A673 (cell line): Measurements from ENCODE around the gene DOK6. TPM values are rescaled to one million over a fixed set of nuclear protein-coding genes. Genes with fewer than 3 reads are reported as not detected.

Source experiments
- BruUV-seq: library from RNA; stranded (reverse); fragments of 400-500 nt; replicated peaks from 2 replicates; lab custom pipeline; 2021; lab: Mats Ljungman, UMichigan
- CTCF ChIA-PET: fragments of 300-600 bp; sonication (Branson Sonifier 250); formaldehyde crosslinking; loops from one replicate; lab custom pipeline; 2022; ENCODE audit warnings: antibody characterized with exemption; lab: Charles Lee
- POLR2A ChIA-PET: fragments of 300-600 bp; sonication (Branson Sonifier 250); formaldehyde crosslinking; loops from one replicate; lab custom pipeline; 2022; ENCODE audit warnings: antibody characterized with exemption; ENCODE audit not compliant: low non-redundant PET; lab: Charles Lee
- DNase-seq: peaks from one replicate; pipeline ENCODE4 v3.0.0-alpha.2; 2015; ENCODE audit warnings: low spot score
- H3K27ac ChIP-seq: fragments of 200-600 bp; sonication (generic); 2 replicates; pipeline ENCODE4 v1.5.1; 2016; ENCODE audit warnings: mixed run types, low read depth, mild to moderate bottlenecking, mixed read lengths, antibody characterized with exemption, low read length; ENCODE audit not compliant: poor library complexity, severe bottlenecking
- H3K27me3 ChIP-seq: fragments of 200-600 bp; sonication (generic); replicated peaks from 2 replicates; pipeline ENCODE4 v1.6.1; 2017; ENCODE audit warnings: mixed run types, low read depth, mild to moderate bottlenecking, mixed read lengths, antibody characterized with exemption, low read length; ENCODE audit not compliant: insufficient read depth, poor library complexity
- H3K36me3 ChIP-seq: fragments of 200-600 bp; sonication (generic); 2 replicates; pipeline ENCODE4 v1.6.1; 2016; ENCODE audit warnings: mixed run types, mild to moderate bottlenecking, mixed read lengths, antibody characterized with exemption, low read length; ENCODE audit not compliant: insufficient read depth, poor library complexity, severe bottlenecking
- H3K4me1 ChIP-seq: fragments of 200-600 bp; sonication (generic); 2 replicates; pipeline ENCODE4 v1.6.1; 2017; ENCODE audit warnings: mixed run types, mild to moderate bottlenecking, mixed read lengths, antibody characterized with exemption, low read length; ENCODE audit not compliant: insufficient read depth, poor library complexity, severe bottlenecking
- H3K4me3 ChIP-seq: fragments of 200-600 bp; sonication (generic); 2 replicates; pipeline ENCODE4 v1.5.1; 2016; ENCODE audit warnings: low read depth, mixed run types, mild to moderate bottlenecking, mixed read lengths, low read length; ENCODE audit not compliant: poor library complexity, severe bottlenecking
- H3K9me3 ChIP-seq: fragments of 200-600 bp; sonication (generic); 2 replicates; pipeline ENCODE4 v1.6.1; 2016; ENCODE audit warnings: mixed run types, low read depth, mild to moderate bottlenecking, mixed read lengths, antibody characterized with exemption, low read length; ENCODE audit not compliant: poor library complexity, severe bottlenecking
- CTCF ChIP-seq: fragments of 300-800, 200-600 bp; sonication (generic); conservative IDR thresholded peaks from 2 replicates; pipeline ENCODE4 v1.5.1; 2017; ENCODE audit warnings: low read depth, mild to moderate bottlenecking, antibody characterized with exemption, low read length, moderate library complexity, mixed read lengths
- EZH2 ChIP-seq: fragments of 200-600 bp; sonication (generic); IDR thresholded peaks from 2 replicates; pipeline ENCODE4 v1.6.1; 2017; ENCODE audit warnings: borderline replicate concordance, low read depth, mild to moderate bottlenecking, mixed read lengths, antibody characterized with exemption, low read length; ENCODE audit not compliant: poor library complexity, severe bottlenecking
- intact Hi-C: fragments of 100-400 bp; cut with micrococcal nuclease; formaldehyde crosslinking; loops from one replicate; pipeline ENCODE4 v1.10.0; 2022; ENCODE audit not compliant: unreplicated experiment
- total RNA-seq: library from RNA; stranded (reverse); gene quantifications from 2 replicates; pipeline ENCODE4 v1.2.3, GENCODE V29; 2021

Gene DOK6
- total RNA-seq, 1 experiment from 2014 or later, result 13.7 TPM

- TF ChIP-seq CTCF (no peak), EZH2 (no peak)
- intact Hi-C loops, result loop anchor here (10.0 kb wide), 1 partner anchor 320 kb away; no protein-coding TSS in a partner anchor
- Histone ChIP-seq H3K4me1 (peaks cover 8% of the 10 kb centered on the region), H3K9me3 (no peaks in the 10 kb centered on the region), H3K4me3 (no peak overlapping the region), H3K36me3 (no peaks in the 10 kb centered on the region), H3K27me3 (no peaks in the 10 kb centered on the region), H3K27ac (no peak overlapping the region)
- CTCF ChIA-PET, result no interaction called here
- DNase-seq, result no peak
- POLR2A ChIA-PET, result no interaction called here
- no TSS peak for BruUV-seq
Measured at GRCh38 chr18:69755041-69755440, 354.4 kb downstream of the DOK6 start.

GRCh38 chr18:69755856-69756496, 355.3 kb downstream of the DOK6 start:
- Histone ChIP-seq H3K27me3 (no peaks in the 10 kb centered on the region), H3K36me3 (no peaks in the 10 kb centered on the region), H3K4me1 (peaks cover 8% of the 10 kb centered on the region), H3K9me3 (no peaks in the 10 kb centered on the region), H3K4me3 (no peak overlapping the region), H3K27ac (no peak overlapping the region)
- ChIA-PET POLR2A (no interaction called here), CTCF (no interaction called here)
- no peak for DNase-seq
- intact Hi-C loops, result loop anchor here (10.0 kb wide), 1 partner anchor 319 kb away; no protein-coding TSS in a partner anchor
- TF ChIP-seq CTCF (no peak), EZH2 (no peak)
- BruUV-seq, result no TSS peak

- H3K27ac ChIP-seq, result no peak overlapping the region
- intact Hi-C loops, result loop anchor here (10.0 kb wide), 1 partner anchor 317 kb away; no protein-coding TSS in a partner anchor
- peaks cover 8% of the 10 kb centered on the region for H3K4me1 ChIP-seq
- H3K4me3 ChIP-seq, result no peak overlapping the region
- TF ChIP-seq EZH2 (no peak), CTCF (no peak)
- H3K9me3 ChIP-seq, result no peaks in the 10 kb centered on the region
- ChIA-PET POLR2A (no interaction called here), CTCF (no interaction called here)
- BruUV-seq, result no TSS peak
- DNase-seq, result peak; percentile 25
- H3K27me3 ChIP-seq, result no peaks in the 10 kb centered on the region
- H3K36me3 ChIP-seq, result no peaks in the 10 kb centered on the region
Measured at GRCh38 chr18:69757733-69758132, 357.0 kb downstream of the DOK6 start.
